Measurements from ENCODE around the gene ALKBH5. TPM values are rescaled to one million over a fixed set of nuclear protein-coding genes. Genes with fewer than 3 reads are reported as not detected.

Gene ALKBH5
- total RNA-seq, 6 experiments from 2014 or later: 57.5 to 71.8 (median 66.1) TPM

DNA sequence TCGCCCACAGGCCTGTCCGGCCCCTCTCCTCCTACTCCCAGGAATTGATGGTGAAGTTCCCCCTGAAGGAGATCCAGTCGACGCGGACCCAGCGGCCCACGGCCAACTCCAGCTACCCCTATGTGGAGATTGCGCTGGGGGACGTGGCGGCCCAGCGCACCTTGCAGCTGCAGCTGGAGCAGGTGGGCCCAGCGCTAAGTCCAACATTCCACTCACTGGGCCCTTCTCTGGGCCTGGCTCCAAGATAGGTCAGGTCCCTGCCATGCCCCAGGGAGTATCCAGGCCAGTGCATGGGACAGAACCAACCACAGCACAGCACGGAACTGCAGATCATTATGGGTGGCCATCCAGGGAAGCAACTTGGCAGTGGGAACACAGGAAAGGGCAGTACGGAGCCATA, 9.9 kb upstream of the ALKBH5 start:
- H3K27ac ChIP-seq: no peak overlapping the region

GRCh38 chr17:18176176-18176575, 7.5 kb upstream of the ALKBH5 start:
- H3K27ac ChIP-seq: no peak overlapping the region
- no peak for DNase-seq
- peaks cover 0 to 10% (median 0%) of the 10 kb centered on the region in 4 donors for H3K4me1 ChIP-seq
- intact Hi-C loops (cut with DNase I): no loop called here
- H3K36me3 ChIP-seq: no peaks in the 10 kb centered on the region
- WGBS (ENCODE audit: insufficient coverage, low coverage, low lambda C conversion rate, missing lambda C conversion rate): 92% methylated on average over 3 of the region's 7 CpGs
- no peaks in the 10 kb centered on the region for H3K27me3 ChIP-seq
- no peaks in the 10 kb centered on the region for H3K9me3 ChIP-seq
- H3K4me3 ChIP-seq: no peak overlapping the region
- peak in 3 of 4 donors; percentile 18 to 37 (median 27) for ATAC-seq
- TF ChIP-seq POLR2A (IDR thresholded peaks at IDR 0.05) (no peak), CTCF (IDR thresholded peaks at IDR 0.05) (no peak)

More for the DNA sequence above, 9.9 kb upstream of the ALKBH5 start:
- intact Hi-C loops (cut with DNase I): no loop called here
- WGBS (ENCODE audit: insufficient coverage, low coverage, low lambda C conversion rate, missing lambda C conversion rate): no CpG with 5 or more reads among the region's 14 CpGs
- H3K4me1 ChIP-seq: peaks cover 0 to 19% (median 0%) of the 10 kb centered on the region in 4 donors
- no peaks in the 10 kb centered on the region for H3K27me3 ChIP-seq
- ATAC-seq (peak; percentile 35 to 89 (median 68)), DNase-seq (peak in 2 of 3 donors; percentile 76 to 80)
- H3K9me3 ChIP-seq: no peaks in the 10 kb centered on the region
- no peak overlapping the region for H3K4me3 ChIP-seq
- TF ChIP-seq POLR2A (IDR thresholded peaks at IDR 0.05) (no peak), CTCF (IDR thresholded peaks at IDR 0.05) (no peak)
- H3K36me3 ChIP-seq: no peaks in the 10 kb centered on the region

- intact Hi-C loops (cut with DNase I): no loop called here
- Histone ChIP-seq H3K4me3 (no peak overlapping the region), H3K36me3 (no peaks in the 10 kb centered on the region), H3K27ac (no peak overlapping the region), H3K9me3 (no peaks in the 10 kb centered on the region), H3K27me3 (no peaks in the 10 kb centered on the region), H3K4me1 (peaks cover 0 to 17% (median 3%) of the 10 kb centered on the region in 4 donors)
- no peak for ATAC-seq
- no peak for TF ChIP-seq POLR2A (IDR thresholded peaks at IDR 0.05)
- no peak for TF ChIP-seq CTCF (IDR thresholded peaks at IDR 0.05)
- DNase-seq: no peak
These were observed 6.5 kb upstream of the ALKBH5 start for GRCh38 chr17:18177133-18177532.

GRCh38 chr17:18177722-18178121, 5.9 kb upstream of the ALKBH5 start:
- TF ChIP-seq CTCF (IDR thresholded peaks at IDR 0.05): no peak
- no peak for TF ChIP-seq POLR2A (IDR thresholded peaks at IDR 0.05)
- Histone ChIP-seq H3K27ac (no peak overlapping the region), H3K4me1 (peaks cover 0 to 17% (median 6%) of the 10 kb centered on the region in 4 donors), H3K36me3 (no peaks in the 10 kb centered on the region), H3K4me3 (no peak overlapping the region), H3K27me3 (no peaks in the 10 kb centered on the region), H3K9me3 (no peaks in the 10 kb centered on the region)
- DNase-seq: no peak
- no peak for ATAC-seq
- WGBS (ENCODE audit: insufficient coverage, low coverage, low lambda C conversion rate, missing lambda C conversion rate): 95% methylated on average over 7 of the region's 8 CpGs
- intact Hi-C loops (cut with DNase I): no loop called here

DNA sequence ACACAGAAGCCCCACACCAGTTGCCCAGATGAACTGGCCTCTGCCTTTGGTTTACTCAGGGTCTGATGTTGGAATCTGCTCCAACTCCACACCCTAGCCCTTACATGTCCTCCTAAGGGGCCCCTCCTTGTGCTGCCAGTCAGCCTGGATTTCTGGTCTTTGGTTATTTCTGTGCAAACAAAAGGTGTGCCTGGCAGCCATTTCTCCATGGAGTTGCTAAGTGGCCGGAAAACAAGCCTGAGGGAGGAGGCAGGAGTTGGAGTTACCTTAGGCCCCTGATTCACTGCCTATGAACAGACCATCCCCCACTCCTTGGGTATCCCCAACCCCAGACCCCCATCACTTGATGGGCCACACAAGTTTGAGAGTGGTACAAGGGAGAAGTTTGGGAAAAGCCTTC, 4.4 kb upstream of the ALKBH5 start:
- no CpG with 5 or more reads among the region's 1 CpG for WGBS (ENCODE audit: insufficient coverage, low coverage, low lambda C conversion rate, missing lambda C conversion rate)
- Histone ChIP-seq H3K4me1 (peaks cover 0 to 12% (median 5%) of the 10 kb centered on the region in 4 donors), H3K36me3 (no peaks in the 10 kb centered on the region), H3K9me3 (no peaks in the 10 kb centered on the region), H3K27ac (no peak overlapping the region), H3K27me3 (no peaks in the 10 kb centered on the region), H3K4me3 (no peak overlapping the region)
- DNase-seq (no peak), ATAC-seq (no peak)
- TF ChIP-seq POLR2A (IDR thresholded peaks at IDR 0.05): no peak
- TF ChIP-seq CTCF (IDR thresholded peaks at IDR 0.05): no peak
- intact Hi-C loops (cut with DNase I): no loop called here
